Measurements from ENCODE around the gene FBXW2. TPM values are rescaled to one million over a fixed set of nuclear protein-coding genes. Genes with fewer than 3 reads are reported as not detected.

FBXW2 gene
- total RNA-seq, 2 experiments from 2014 or later, result 30.0 to 69.0 TPM

- ChIA-PET CTCF (ENCODE audit: unreplicated experiment) (no interaction called here), POLR2A (interaction anchor here (0.9 to 1.5 kb wide), 3 partner anchors 16 to 316 kb away, joined by 3 to 4 read pairs (median 3); no protein-coding TSS in a partner anchor)
- H4K20me1 ChIP-seq (ENCODE audit: insufficient read depth, low read length), result no peaks in the 10 kb centered on the region
- H3K79me2 ChIP-seq (ENCODE audit: insufficient read depth, low read depth, low read length), result no peaks in the 10 kb centered on the region
- peaks cover 47% of the 10 kb centered on the region; the same call in 1 of the 2 replicates for H3K36me3 ChIP-seq (ENCODE audit: insufficient read depth, low read length)
- peaks cover 32% of the 10 kb centered on the region for H3K4me1 ChIP-seq (ENCODE audit: insufficient read depth, low read length, poor library complexity, severe bottlenecking)
- peak overlapping the region; percentile 41 for H3K4me2 ChIP-seq (ENCODE audit: low read length)
- no peaks in the 10 kb centered on the region for H3K9me3 ChIP-seq (ENCODE audit: low read length)
- no peak for DNase-seq (ENCODE audit: low spot score)
- intact Hi-C loops (cut with micrococcal nuclease; ENCODE audit: unreplicated experiment), result loop anchor here (1.0 to 10.0 kb wide), 5 partner anchors 180 to 646 kb away; partner anchors contain the start of gene RAB14
- no peak for TF ChIP-seq EZH2phosphoT487 (IDR thresholded peaks at IDR 0.05; ENCODE audit: borderline replicate concordance, low read depth, low read length)
- TF ChIP-seq, protein P1, sequence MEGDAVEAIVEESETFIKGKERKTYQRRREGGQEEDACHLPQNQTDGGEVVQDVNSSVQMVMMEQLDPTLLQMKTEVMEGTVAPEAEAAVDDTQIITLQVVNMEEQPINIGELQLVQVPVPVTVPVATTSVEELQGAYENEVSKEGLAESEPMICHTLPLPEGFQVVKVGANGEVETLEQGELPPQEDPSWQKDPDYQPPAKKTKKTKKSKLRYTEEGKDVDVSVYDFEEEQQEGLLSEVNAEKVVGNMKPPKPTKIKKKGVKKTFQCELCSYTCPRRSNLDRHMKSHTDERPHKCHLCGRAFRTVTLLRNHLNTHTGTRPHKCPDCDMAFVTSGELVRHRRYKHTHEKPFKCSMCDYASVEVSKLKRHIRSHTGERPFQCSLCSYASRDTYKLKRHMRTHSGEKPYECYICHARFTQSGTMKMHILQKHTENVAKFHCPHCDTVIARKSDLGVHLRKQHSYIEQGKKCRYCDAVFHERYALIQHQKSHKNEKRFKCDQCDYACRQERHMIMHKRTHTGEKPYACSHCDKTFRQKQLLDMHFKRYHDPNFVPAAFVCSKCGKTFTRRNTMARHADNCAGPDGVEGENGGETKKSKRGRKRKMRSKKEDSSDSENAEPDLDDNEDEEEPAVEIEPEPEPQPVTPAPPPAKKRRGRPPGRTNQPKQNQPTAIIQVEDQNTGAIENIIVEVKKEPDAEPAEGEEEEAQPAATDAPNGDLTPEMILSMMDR (conservative IDR thresholded peaks at IDR 0.05; ENCODE audit: low read length), result no peak
- H3K9me2 ChIP-seq (ENCODE audit: insufficient read depth, low read length), result no peaks in the 10 kb centered on the region
- BruUV-seq (replicated peaks), result no TSS peak
- H3K27ac ChIP-seq (ENCODE audit: low read depth, low read length, poor library complexity, severe bottlenecking), result peak overlapping the region; percentile 46
- no peak overlapping the region for H3K4me3 ChIP-seq (ENCODE audit: low read depth, low read length, poor library complexity, severe bottlenecking)
- H2AFZ ChIP-seq (ENCODE audit: low read length), result no peak overlapping the region
Observed at GRCh38 chr9:120756531-120756930, 36.7 kb downstream of the FBXW2 start.

- Histone ChIP-seq H3K27ac (ENCODE audit: low read depth, low read length, poor library complexity, severe bottlenecking) (peak overlapping the region; percentile 34), H3K79me2 (ENCODE audit: insufficient read depth, low read depth, low read length) (no peaks in the 10 kb centered on the region), H3K4me1 (ENCODE audit: insufficient read depth, low read length, poor library complexity, severe bottlenecking) (peaks cover 32% of the 10 kb centered on the region), H3K9me3 (ENCODE audit: low read length) (no peaks in the 10 kb centered on the region), H3K36me3 (ENCODE audit: insufficient read depth, low read length) (peaks cover 41% of the 10 kb centered on the region; the same call in 1 of the 2 replicates), H3K4me3 (ENCODE audit: low read depth, low read length, poor library complexity, severe bottlenecking) (no peak overlapping the region), H3K4me2 (ENCODE audit: low read length) (peak overlapping the region; percentile 27; the same call in 1 of the 2 replicates), H3K9me2 (ENCODE audit: insufficient read depth, low read length) (no peaks in the 10 kb centered on the region), H2AFZ (ENCODE audit: low read length) (no peak overlapping the region), H4K20me1 (ENCODE audit: insufficient read depth, low read length) (no peaks in the 10 kb centered on the region)
- TF ChIP-seq, protein P1 (conservative IDR thresholded peaks at IDR 0.05; ENCODE audit: low read length), result peak; percentile 95
- no peak for TF ChIP-seq EZH2phosphoT487 (IDR thresholded peaks at IDR 0.05; ENCODE audit: borderline replicate concordance, low read depth, low read length)
- ChIA-PET POLR2A (interaction anchor here (0.6 to 1.8 kb wide), 7 partner anchors 17 to 428 kb away, joined by 3 to 4 read pairs (median 3); no protein-coding TSS in a partner anchor), CTCF (ENCODE audit: unreplicated experiment) (interaction anchor here (0.8 kb wide), 1 partner anchor 304 kb away, joined by 4 read pairs; no protein-coding TSS in a partner anchor)
- no TSS peak for BruUV-seq (replicated peaks)
- intact Hi-C loops (cut with micrococcal nuclease; ENCODE audit: unreplicated experiment), result loop anchor here (1.0 to 10.0 kb wide), 6 partner anchors 181 to 646 kb away; partner anchors contain the start of gene RAB14
- peak; percentile 79 for DNase-seq (ENCODE audit: low spot score)
Observed at GRCh38 chr9:120755810-120756434, 37.3 kb downstream of the FBXW2 start.
